Liver (tissue), 9 donors: ENCODE measurements around the gene LRRC45. TPM values are rescaled to one million over a fixed set of nuclear protein-coding genes. Genes with fewer than 3 reads are reported as not detected.

Experiments used
- DNase-seq: peaks from one replicate; pipeline ENCODE4 v3.0.0-alpha.2; 2017; ENCODE audit warnings: low spot score
- H3K27ac ChIP-seq, 2 donors: one replicate each; pipeline ENCODE4 v1.7.0; 2013; ENCODE audit warnings: inconsistent platforms in 2 of 2, low read length in 2 of 2, control low read depth in 1 of 2, low read depth in 1 of 2, mild to moderate bottlenecking in 1 of 2
- H3K27me3 ChIP-seq, 4 donors: one replicate each; pipeline versions ENCODE4 v1.6.1 to v1.7.0; 2013; ENCODE audit warnings: low read length in 3 of 4, inconsistent platforms in 1 of 4, mild to moderate bottlenecking in 1 of 4, moderate library complexity in 1 of 4; ENCODE audit not compliant: control insufficient read depth in 4 of 4, insufficient read depth in 4 of 4
- H3K36me3 ChIP-seq, 4 donors: one replicate each; pipeline versions ENCODE4 v1.6.1 to v1.7.0; 2013; ENCODE audit warnings: low read length in 3 of 4, mild to moderate bottlenecking in 3 of 4, low read depth in 1 of 4, moderate library complexity in 1 of 4; ENCODE audit not compliant: control insufficient read depth in 4 of 4, insufficient read depth in 3 of 4
- H3K4me1 ChIP-seq, 4 donors: one replicate each; pipeline versions ENCODE4 v1.6.1 to v1.7.0; 2013; ENCODE audit warnings: low read length in 3 of 4, mild to moderate bottlenecking in 3 of 4, moderate library complexity in 1 of 4; ENCODE audit not compliant: control insufficient read depth in 4 of 4, insufficient read depth in 4 of 4
- H3K4me3 ChIP-seq, 3 donors: one replicate each; pipeline versions ENCODE4 v1.6.1 to v1.7.0; 2013; ENCODE audit warnings: low read length in 3 of 3, control low read depth in 1 of 3, low read depth in 1 of 3, mild to moderate bottlenecking in 1 of 3
- H3K9ac ChIP-seq, 2 donors: one replicate each; pipeline ENCODE4 v1.7.0; 2013; ENCODE audit warnings: low read length in 2 of 2, mild to moderate bottlenecking in 2 of 2, moderate library complexity in 2 of 2, control low read depth in 1 of 2, low read depth in 1 of 2
- H3K9me3 ChIP-seq, 4 donors: one replicate each; pipeline versions ENCODE4 v1.6.1 to v1.7.0; 2013; ENCODE audit warnings: low read length in 3 of 4; ENCODE audit not compliant: control insufficient read depth in 4 of 4
- CTCF ChIP-seq: fragments of 150-350 bp; IDR thresholded peaks from 2 replicates; pipeline ENCODE4 v1.5.1; 2017; ENCODE audit warnings: improper control_type of control experiment, low read depth, low read length; ENCODE audit not compliant: missing input control
- EGR1 ChIP-seq, 2 donors: IDR thresholded peaks; 2 replicates each; pipeline ENCODE4 v1.6.1; 2016 to 2018; ENCODE audit warnings: antibody characterized with exemption in 2 of 2, low read depth in 2 of 2
- FOXA1 ChIP-seq: IDR thresholded peaks from 2 replicates; pipeline ENCODE4 v1.6.1; 2016; ENCODE audit warnings: antibody characterized with exemption
- FOXA2 ChIP-seq: IDR thresholded peaks from 2 replicates; pipeline ENCODE4 v1.6.1; 2016; ENCODE audit warnings: antibody characterized with exemption
- GABPA ChIP-seq, 2 donors: IDR thresholded peaks in 1 of 2; conservative IDR thresholded peaks in 1 of 2; 2 replicates each; pipeline ENCODE4 v1.6.1; 2016; ENCODE audit warnings: antibody characterized with exemption in 2 of 2, mild to moderate bottlenecking in 1 of 2, moderate library complexity in 1 of 2
- HNF4A ChIP-seq, 2 donors: conservative IDR thresholded peaks; 2 replicates each; pipeline ENCODE4 v1.6.1; 2016; ENCODE audit warnings: antibody characterized with exemption in 2 of 2, mild to moderate bottlenecking in 2 of 2
- HNF4G ChIP-seq: IDR thresholded peaks from 2 replicates; pipeline ENCODE4 v1.6.1; 2016; ENCODE audit warnings: antibody characterized with exemption
- JUND ChIP-seq, 2 donors: IDR thresholded peaks; 2 replicates each; pipeline ENCODE4 v1.6.1; 2016; ENCODE audit warnings: antibody characterized with exemption in 2 of 2
- MAX ChIP-seq: IDR thresholded peaks from 2 replicates; pipeline ENCODE4 v1.6.1; 2016; ENCODE audit warnings: antibody characterized with exemption
- NR2F2 ChIP-seq: IDR thresholded peaks from 2 replicates; pipeline ENCODE4 v1.6.1; 2016; ENCODE audit warnings: antibody characterized with exemption
- RAD21 ChIP-seq, 2 donors: IDR thresholded peaks; 2 replicates each; pipeline ENCODE4 v1.6.1; 2016; ENCODE audit warnings: antibody characterized with exemption in 2 of 2, mild to moderate bottlenecking in 2 of 2
- SP1 ChIP-seq: IDR thresholded peaks from 2 replicates; pipeline ENCODE4 v1.6.1; 2018; ENCODE audit warnings: antibody characterized with exemption, mild to moderate bottlenecking
- TAF1 ChIP-seq: conservative IDR thresholded peaks from 2 replicates; pipeline ENCODE4 v1.6.1; 2016; ENCODE audit warnings: antibody characterized with exemption, mild to moderate bottlenecking
- YY1 ChIP-seq: IDR thresholded peaks from 2 replicates; pipeline ENCODE4 v1.6.1; 2016; ENCODE audit warnings: antibody characterized with exemption, mild to moderate bottlenecking
- WGBS: extraction: QIAGEN DNeasy Blood & Tissue Kit; methylation state at CpG from one replicate; pipeline ENCODE4 v1.1.7; 2013; 5-methylcytosine and 5-hydroxymethylcytosine counted together
- polyA plus RNA-seq, 2 donors: library from polyadenylated mRNA; stranded (reverse) in 1 of 2; unstranded in 1 of 2; fragments of 200-250 nt in 1 of 2; fragments of >200 nt in 1 of 2; fragmentation: Nextera tagmentation in 1 of 2; extraction: Ambion mirVana in 1 of 2; gene quantifications; one replicate each; pipeline versions ENCODE4 v1.2.1 to v1.2.3, GENCODE V29; 2013 to 2015
- total RNA-seq, 2 donors: library from RNA; depleted of rRNA; stranded (reverse); fragments of >200 nt; gene quantifications; one replicate each; pipeline ENCODE4 v1.2.3, GENCODE V29; 2014
- TF ChIP-seq, protein P1 (sequence below): IDR thresholded peaks from 2 replicates; pipeline ENCODE4 v1.6.1; 2016; ENCODE audit warnings: antibody characterized with exemption
- TF ChIP-seq, protein P2 (sequence below): IDR thresholded peaks from 2 replicates; pipeline ENCODE4 v1.6.1; 2016; ENCODE audit warnings: antibody characterized with exemption, mild to moderate bottlenecking
- TF ChIP-seq, protein P3 (sequence below): IDR thresholded peaks from 2 replicates; pipeline ENCODE4 v1.6.1; 2016; ENCODE audit warnings: antibody characterized with exemption
- donor health status: healthy.
- donor health status: healthy.
- donor health status: healthy.
- donor health status: healthy.
- donor health status: healthy.

The LRRC45 gene
- total and polyA plus RNA-seq, 4 donors: 4.0 to 14.1 (median 7.0) TPM

- H3K9ac ChIP-seq: no peak overlapping the region
- peaks cover 4 to 60% (median 27%) of the 10 kb centered on the region in 4 donors for H3K36me3 ChIP-seq
- no peaks in the 10 kb centered on the region for H3K9me3 ChIP-seq
- no peak for TF ChIP-seq HNF4G
- TF ChIP-seq, protein P1, sequence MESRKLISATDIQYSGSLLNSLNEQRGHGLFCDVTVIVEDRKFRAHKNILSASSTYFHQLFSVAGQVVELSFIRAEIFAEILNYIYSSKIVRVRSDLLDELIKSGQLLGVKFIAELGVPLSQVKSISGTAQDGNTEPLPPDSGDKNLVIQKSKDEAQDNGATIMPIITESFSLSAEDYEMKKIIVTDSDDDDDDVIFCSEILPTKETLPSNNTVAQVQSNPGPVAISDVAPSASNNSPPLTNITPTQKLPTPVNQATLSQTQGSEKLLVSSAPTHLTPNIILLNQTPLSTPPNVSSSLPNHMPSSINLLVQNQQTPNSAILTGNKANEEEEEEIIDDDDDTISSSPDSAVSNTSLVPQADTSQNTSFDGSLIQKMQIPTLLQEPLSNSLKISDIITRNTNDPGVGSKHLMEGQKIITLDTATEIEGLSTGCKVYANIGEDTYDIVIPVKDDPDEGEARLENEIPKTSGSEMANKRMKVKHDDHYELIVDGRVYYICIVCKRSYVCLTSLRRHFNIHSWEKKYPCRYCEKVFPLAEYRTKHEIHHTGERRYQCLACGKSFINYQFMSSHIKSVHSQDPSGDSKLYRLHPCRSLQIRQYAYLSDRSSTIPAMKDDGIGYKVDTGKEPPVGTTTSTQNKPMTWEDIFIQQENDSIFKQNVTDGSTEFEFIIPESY: no peak
- TF ChIP-seq FOXA1: no peak
- no peak for TF ChIP-seq GABPA (IDR thresholded peaks at IDR 0.05 in 1 of 2, conservative IDR thresholded peaks at IDR 0.05 in 1 of 2)
- no peak for TF ChIP-seq HNF4A (conservative IDR thresholded peaks at IDR 0.05)
- TF ChIP-seq SP1: no peak
- no peak for TF ChIP-seq TAF1
- no peak for TF ChIP-seq EGR1 (IDR thresholded peaks at IDR 0.05; ENCODE audit: low read depth in 2 of 2)
- no peak for TF ChIP-seq CTCF
- no peaks in the 10 kb centered on the region for H3K27me3 ChIP-seq
- H3K27ac ChIP-seq: no peak overlapping the region
- no peak overlapping the region for H3K4me3 ChIP-seq
- DNase-seq: no peak
- peaks cover 9 to 22% (median 17%) of the 10 kb centered on the region in 4 donors for H3K4me1 ChIP-seq
- 94% methylated on average over 28 of the region's 28 CpGs for WGBS
These were observed 33.0 kb downstream of the LRRC45 start for GRCh38 chr17:82055965-82056728.

DNA sequence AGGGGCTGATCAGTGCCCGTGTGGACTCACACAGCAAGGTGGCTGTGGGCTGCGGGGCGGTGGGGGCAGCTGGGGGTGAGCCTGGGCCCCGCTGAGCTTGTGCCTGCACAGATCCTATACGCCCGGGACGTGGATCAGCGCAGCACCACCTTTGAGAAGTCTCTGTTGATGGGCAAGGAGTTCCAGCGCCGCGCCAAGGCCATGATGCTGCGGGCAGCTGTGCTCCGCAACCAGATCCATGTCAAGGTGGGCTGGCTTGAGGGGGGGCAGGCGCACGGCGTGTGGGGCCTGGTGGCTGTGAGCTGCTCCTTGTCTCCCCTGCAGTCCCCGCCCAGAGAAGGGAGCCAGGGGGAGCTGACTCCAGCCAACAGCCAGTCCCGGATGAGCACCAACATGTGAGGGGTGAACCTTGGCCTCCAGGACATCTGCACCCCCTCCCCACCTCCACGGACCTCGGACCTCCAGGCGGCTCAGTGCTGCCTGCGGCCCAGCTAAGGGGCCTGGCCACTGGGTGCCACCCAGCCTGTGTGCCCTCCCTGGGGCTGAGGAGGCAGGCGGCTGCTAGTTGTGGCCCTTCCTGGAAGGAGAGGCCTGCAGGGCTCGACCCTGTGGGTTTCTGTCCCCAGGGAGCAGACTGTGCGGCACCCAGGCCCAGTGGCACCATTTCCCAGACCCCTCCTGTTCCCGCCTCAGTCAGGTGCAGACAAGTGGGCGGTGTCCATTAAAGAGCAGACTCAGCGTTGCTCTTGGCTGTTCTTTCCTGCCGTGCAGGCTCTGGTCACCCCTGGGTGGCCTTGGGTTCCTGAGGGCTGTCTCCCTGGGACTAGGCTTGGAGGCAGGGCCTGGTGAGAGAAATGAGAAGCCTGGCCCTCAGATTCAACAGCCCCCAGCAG, 33.9 kb downstream of the LRRC45 start:
- Histone ChIP-seq H3K9ac (no peak overlapping the region), H3K27me3 (no peaks in the 10 kb centered on the region), H3K4me3 (no peak overlapping the region), H3K27ac (no peak overlapping the region), H3K36me3 (peaks cover 6 to 66% (median 30%) of the 10 kb centered on the region in 4 donors), H3K4me1 (peaks cover 9 to 22% (median 17%) of the 10 kb centered on the region in 4 donors), H3K9me3 (no peaks in the 10 kb centered on the region)
- DNase-seq: no peak
- 84% methylated on average over 29 of the region's 29 CpGs for WGBS
- TF ChIP-seq MAX (no peak), HNF4A (conservative IDR thresholded peaks at IDR 0.05) (no peak), FOXA2 (no peak), GABPA (IDR thresholded peaks at IDR 0.05 in 1 of 2, conservative IDR thresholded peaks at IDR 0.05 in 1 of 2) (no peak), JUND (IDR thresholded peaks at IDR 0.05) (no peak), HNF4G (no peak), TAF1 (no peak), NR2F2 (no peak), YY1 (no peak), SP1 (no peak), RAD21 (IDR thresholded peaks at IDR 0.05) (no peak), EGR1 (IDR thresholded peaks at IDR 0.05; ENCODE audit: low read depth in 2 of 2) (no peak), CTCF (no peak)
- TF ChIP-seq, protein P2, sequence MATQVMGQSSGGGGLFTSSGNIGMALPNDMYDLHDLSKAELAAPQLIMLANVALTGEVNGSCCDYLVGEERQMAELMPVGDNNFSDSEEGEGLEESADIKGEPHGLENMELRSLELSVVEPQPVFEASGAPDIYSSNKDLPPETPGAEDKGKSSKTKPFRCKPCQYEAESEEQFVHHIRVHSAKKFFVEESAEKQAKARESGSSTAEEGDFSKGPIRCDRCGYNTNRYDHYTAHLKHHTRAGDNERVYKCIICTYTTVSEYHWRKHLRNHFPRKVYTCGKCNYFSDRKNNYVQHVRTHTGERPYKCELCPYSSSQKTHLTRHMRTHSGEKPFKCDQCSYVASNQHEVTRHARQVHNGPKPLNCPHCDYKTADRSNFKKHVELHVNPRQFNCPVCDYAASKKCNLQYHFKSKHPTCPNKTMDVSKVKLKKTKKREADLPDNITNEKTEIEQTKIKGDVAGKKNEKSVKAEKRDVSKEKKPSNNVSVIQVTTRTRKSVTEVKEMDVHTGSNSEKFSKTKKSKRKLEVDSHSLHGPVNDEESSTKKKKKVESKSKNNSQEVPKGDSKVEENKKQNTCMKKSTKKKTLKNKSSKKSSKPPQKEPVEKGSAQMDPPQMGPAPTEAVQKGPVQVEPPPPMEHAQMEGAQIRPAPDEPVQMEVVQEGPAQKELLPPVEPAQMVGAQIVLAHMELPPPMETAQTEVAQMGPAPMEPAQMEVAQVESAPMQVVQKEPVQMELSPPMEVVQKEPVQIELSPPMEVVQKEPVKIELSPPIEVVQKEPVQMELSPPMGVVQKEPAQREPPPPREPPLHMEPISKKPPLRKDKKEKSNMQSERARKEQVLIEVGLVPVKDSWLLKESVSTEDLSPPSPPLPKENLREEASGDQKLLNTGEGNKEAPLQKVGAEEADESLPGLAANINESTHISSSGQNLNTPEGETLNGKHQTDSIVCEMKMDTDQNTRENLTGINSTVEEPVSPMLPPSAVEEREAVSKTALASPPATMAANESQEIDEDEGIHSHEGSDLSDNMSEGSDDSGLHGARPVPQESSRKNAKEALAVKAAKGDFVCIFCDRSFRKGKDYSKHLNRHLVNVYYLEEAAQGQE: no peak
- TF ChIP-seq, protein P3, sequence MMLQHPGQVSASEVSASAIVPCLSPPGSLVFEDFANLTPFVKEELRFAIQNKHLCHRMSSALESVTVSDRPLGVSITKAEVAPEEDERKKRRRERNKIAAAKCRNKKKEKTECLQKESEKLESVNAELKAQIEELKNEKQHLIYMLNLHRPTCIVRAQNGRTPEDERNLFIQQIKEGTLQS: no peak
